Measurements from ENCODE around the gene TNXB. TPM values are rescaled to one million over a fixed set of nuclear protein-coding genes. Genes with fewer than 3 reads are reported as not detected.

Gene TNXB
- total and polyA plus RNA-seq, 9 of the 15 experiments (the other 6 are each of a cell fraction or from before 2014, with no cell fraction given): 0.14 to 28.1 (median 12.4) TPM

- 0 out of 4 replicates have a peak, but pooled peaks of 1 of the 2 experiments have one; percentile 36 for TF ChIP-seq ZNF318 (IDR thresholded peaks at IDR 0.05; ENCODE audit: borderline replicate concordance in 1 of 2, low read depth in 1 of 2)
- TF ChIP-seq ZNF384 (IDR thresholded peaks at IDR 0.05; ENCODE audit: low read depth, low read length): peak; percentile 14; the same call in 1 of the 2 replicates
- TF ChIP-seq ESRRA (IDR thresholded peaks at IDR 0.05; ENCODE audit: borderline replicate concordance, low read depth): 0 out of 2 replicates have a peak, but pooled peaks have one; percentile 17
- TF ChIP-seq E4F1 (CRISPR knock-in tag; IDR thresholded peaks at IDR 0.05; ENCODE audit: borderline replicate concordance): no peak
- TF ChIP-seq ZFP1 (CRISPR knock-in tag; IDR thresholded peaks at IDR 0.05): no peak
- no peak for TF ChIP-seq BMI1 (IDR thresholded peaks at IDR 0.05; ENCODE audit: low read length)
- TF ChIP-seq CXXC5 (CRISPR knock-in tag; IDR thresholded peaks at IDR 0.05): 0 out of 2 replicates have a peak, but pooled peaks have one; percentile 9
- TF ChIP-seq NR0B1 (IDR thresholded peaks at IDR 0.05; ENCODE audit: partially characterized antibody): no peak
- no peak; the same call in 1 of the 2 replicates for TF ChIP-seq ZFPM2 (CRISPR knock-in tag; IDR thresholded peaks at IDR 0.05)
- TF ChIP-seq, protein P1, sequence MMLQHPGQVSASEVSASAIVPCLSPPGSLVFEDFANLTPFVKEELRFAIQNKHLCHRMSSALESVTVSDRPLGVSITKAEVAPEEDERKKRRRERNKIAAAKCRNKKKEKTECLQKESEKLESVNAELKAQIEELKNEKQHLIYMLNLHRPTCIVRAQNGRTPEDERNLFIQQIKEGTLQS (IDR thresholded peaks at IDR 0.05): no peak
- TF ChIP-seq, protein P1 (CRISPR knock-in tag; conservative IDR thresholded peaks at IDR 0.05): no peak
- no peak for TF ChIP-seq DDX20 (tag; IDR thresholded peaks at IDR 0.05; ENCODE audit: low read depth)
- TF ChIP-seq CBX3 (IDR thresholded peaks at IDR 0.05; ENCODE audit: borderline replicate concordance in 1 of 2, low read length in 2 of 2): no peak
Observed at GRCh38 chr6:32127717-32128592, 18.8 kb upstream of the TNXB start, which contains the start of gene ATF6B (continued).

Data from K562 (cell line).